CD4-positive, alpha-beta T cell (primary cell): ENCODE data around the gene ARHGAP15. TPM values are rescaled to one million over a fixed set of nuclear protein-coding genes. Genes with fewer than 3 reads are reported as not detected.

ENCODE experiments used
- ATAC-seq: fragments of 200-7000 bp; cut with Tn5 transposase; one replicate; pipeline ENCODE4 v1.10.0; 2022; ENCODE audit warnings: mild to moderate bottlenecking; ENCODE audit not compliant: poor library complexity
- CTCF ChIA-PET: fragments of 350-600 bp; sonication (Branson Sonifier 250); formaldehyde crosslinking; loops from one replicate; lab custom pipeline; 2021; ENCODE audit warnings: antibody characterized with exemption, inconsistent platforms; lab: Charles Lee
- POLR2A ChIA-PET: fragments of 350-600 bp; sonication (Branson Sonifier 250); formaldehyde crosslinking; loops from one replicate; lab custom pipeline; 2021; ENCODE audit warnings: antibody characterized with exemption, inconsistent platforms; lab: Charles Lee
- DNase-seq, 14 experiments: peaks; one replicate each; pipeline ENCODE4 v3.0.0-alpha.2; 2013 to 2020; ENCODE audit warnings: mixed read lengths in 2 of 14
- H3K27ac ChIP-seq, 2 donors: one replicate each; pipeline versions ENCODE4 v1.5.1 to v1.7.0; 2013; ENCODE audit warnings: low read length in 2 of 2, low read depth in 1 of 2, mild to moderate bottlenecking in 1 of 2
- H3K27me3 ChIP-seq, 2 experiments: 1 replicate in 1 of 2; 2 replicates in 1 of 2; pipeline versions ENCODE4 v1.6.1 to v1.7.0; 2013; ENCODE audit warnings: low read length in 2 of 2, control low read depth in 1 of 2, mild to moderate bottlenecking in 1 of 2, moderate library complexity in 1 of 2; ENCODE audit not compliant: insufficient read depth in 2 of 2, control insufficient read depth in 1 of 2
- H3K36me3 ChIP-seq: one replicate; pipeline ENCODE4 v1.6.1; 2013; ENCODE audit warnings: low read length, control low read depth; ENCODE audit not compliant: insufficient read depth
- H3K4me1 ChIP-seq: one replicate; pipeline ENCODE4 v1.6.1; 2013; ENCODE audit warnings: low read length, control low read depth; ENCODE audit not compliant: insufficient read depth
- H3K4me3 ChIP-seq: one replicate; pipeline ENCODE4 v1.5.1; 2013; ENCODE audit warnings: mild to moderate bottlenecking, low read length, moderate library complexity
- H3K9me3 ChIP-seq, 2 experiments: 1 replicate in 1 of 2; 2 replicates in 1 of 2; pipeline versions ENCODE4 v1.6.1 to v1.7.0; 2013; ENCODE audit warnings: low read length in 2 of 2, mild to moderate bottlenecking in 2 of 2, control low read depth in 1 of 2, moderate library complexity in 1 of 2; ENCODE audit not compliant: control insufficient read depth in 1 of 2, insufficient read depth in 1 of 2
- H3K27ac Mint-ChIP-seq: one replicate; pipeline ENCODE4 v1.8.0; 2020; ENCODE audit warnings: mixed read lengths
- H3K27me3 Mint-ChIP-seq: one replicate; pipeline ENCODE4 v1.8.0; 2021; ENCODE audit warnings: mixed read lengths
- H3K36me3 Mint-ChIP-seq: one replicate; pipeline ENCODE4 v1.8.0; 2021; ENCODE audit warnings: low read depth, mixed read lengths
- H3K4me1 Mint-ChIP-seq: one replicate; pipeline ENCODE4 v1.8.0; 2021; ENCODE audit warnings: low read depth, mixed read lengths
- H3K4me3 Mint-ChIP-seq: one replicate; pipeline ENCODE4 v1.8.0; 2020; ENCODE audit warnings: mild to moderate bottlenecking, mixed read lengths
- H3K9me3 Mint-ChIP-seq: one replicate; pipeline ENCODE4 v1.8.0; 2020; ENCODE audit warnings: mixed read lengths
- intact Hi-C, 2 experiments: fragments of 100-400 bp; cut with DNase I in 1 of 2; cut with micrococcal nuclease in 1 of 2; formaldehyde crosslinking; loops; one replicate each; pipeline versions ENCODE4 v1.15.1 to v1.9.0; 2023 to 2025; cut with DNase I, micrococcal nuclease
- total RNA-seq, 174 experiments: library from RNA in 2 of 174; stranded (reverse) in 2 of 174; gene quantifications; one replicate each; pipeline ENCODE4 v1.2.3 and lab custom pipeline; 2021 to 2026
- TF ChIP-seq, protein P1 (sequence below): fragments of 200-600 bp; IDR thresholded peaks from one replicate; pipeline ENCODE4 v1.8.0; 2022; ENCODE audit warnings: antibody characterized with exemption, mild to moderate bottlenecking

The ARHGAP15 gene
- total RNA-seq, 2 experiments from 2014 or later: 158 to 165 TPM

GRCh38 chr2:143742581-143742980, 613.4 kb downstream of the ARHGAP15 start:
- Mint-ChIP-seq H3K27ac (no peak overlapping the region), H3K4me1 (peaks cover 11% of the 10 kb centered on the region), H3K36me3 (peaks cover 83% of the 10 kb centered on the region), H3K27me3 (no peaks in the 10 kb centered on the region), H3K9me3 (no peaks in the 10 kb centered on the region), H3K4me3 (no peak overlapping the region)
- TF ChIP-seq, protein P1, sequence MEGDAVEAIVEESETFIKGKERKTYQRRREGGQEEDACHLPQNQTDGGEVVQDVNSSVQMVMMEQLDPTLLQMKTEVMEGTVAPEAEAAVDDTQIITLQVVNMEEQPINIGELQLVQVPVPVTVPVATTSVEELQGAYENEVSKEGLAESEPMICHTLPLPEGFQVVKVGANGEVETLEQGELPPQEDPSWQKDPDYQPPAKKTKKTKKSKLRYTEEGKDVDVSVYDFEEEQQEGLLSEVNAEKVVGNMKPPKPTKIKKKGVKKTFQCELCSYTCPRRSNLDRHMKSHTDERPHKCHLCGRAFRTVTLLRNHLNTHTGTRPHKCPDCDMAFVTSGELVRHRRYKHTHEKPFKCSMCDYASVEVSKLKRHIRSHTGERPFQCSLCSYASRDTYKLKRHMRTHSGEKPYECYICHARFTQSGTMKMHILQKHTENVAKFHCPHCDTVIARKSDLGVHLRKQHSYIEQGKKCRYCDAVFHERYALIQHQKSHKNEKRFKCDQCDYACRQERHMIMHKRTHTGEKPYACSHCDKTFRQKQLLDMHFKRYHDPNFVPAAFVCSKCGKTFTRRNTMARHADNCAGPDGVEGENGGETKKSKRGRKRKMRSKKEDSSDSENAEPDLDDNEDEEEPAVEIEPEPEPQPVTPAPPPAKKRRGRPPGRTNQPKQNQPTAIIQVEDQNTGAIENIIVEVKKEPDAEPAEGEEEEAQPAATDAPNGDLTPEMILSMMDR: no peak
- no peak for ATAC-seq
- intact Hi-C loops: no loop called here
- CTCF ChIA-PET: no interaction called here
- POLR2A ChIA-PET: no interaction called here
- Histone ChIP-seq H3K9me3 (no peaks in the 10 kb centered on the region), H3K27ac (no peak overlapping the region), H3K4me3 (no peak overlapping the region), H3K36me3 (peaks cover 17% of the 10 kb centered on the region), H3K27me3 (no peaks in the 10 kb centered on the region), H3K4me1 (no peaks in the 10 kb centered on the region)
- no peak for DNase-seq

- Mint-ChIP-seq H3K9me3 (no peaks in the 10 kb centered on the region), H3K4me3 (no peak overlapping the region), H3K4me1 (peaks cover 11% of the 10 kb centered on the region), H3K27ac (peak overlapping the region; percentile 8), H3K27me3 (no peaks in the 10 kb centered on the region), H3K36me3 (peaks cover 84% of the 10 kb centered on the region)
- Histone ChIP-seq H3K4me3 (no peak overlapping the region), H3K27me3 (no peaks in the 10 kb centered on the region), H3K9me3 (no peaks in the 10 kb centered on the region), H3K27ac (no peak overlapping the region), H3K36me3 (peaks cover 17% of the 10 kb centered on the region), H3K4me1 (no peaks in the 10 kb centered on the region)
- ChIA-PET POLR2A (no interaction called here), CTCF (no interaction called here)
- DNase-seq: no peak
- intact Hi-C loops: no loop called here
- TF ChIP-seq, protein P1: no peak
- ATAC-seq: no peak
Observed at GRCh38 chr2:143744114-143744513, 614.9 kb downstream of the ARHGAP15 start.

DNA sequence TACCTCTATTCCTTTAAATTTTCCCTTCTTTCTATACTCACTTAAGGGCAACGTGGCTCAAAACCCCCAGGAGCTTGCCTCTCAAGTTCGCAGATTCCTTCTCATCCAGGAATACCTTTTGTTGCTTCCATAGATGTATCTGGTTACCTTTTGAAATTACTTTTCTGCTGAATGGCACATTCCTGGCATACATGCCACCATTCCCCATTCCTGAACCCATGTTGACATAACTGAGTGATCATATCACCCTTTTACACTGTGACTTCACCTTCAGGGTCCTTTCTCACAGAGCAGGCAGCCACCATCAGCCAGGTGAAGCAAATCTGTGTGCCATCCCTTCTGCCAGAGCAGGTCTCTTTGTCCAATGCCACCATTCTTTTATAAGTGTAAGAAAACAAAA, 615.8 kb downstream of the ARHGAP15 start:
- H3K4me3 ChIP-seq: no peak overlapping the region
- CTCF ChIA-PET: no interaction called here
- Mint-ChIP-seq H3K36me3 (peaks cover 83% of the 10 kb centered on the region), H3K9me3 (no peaks in the 10 kb centered on the region), H3K4me3 (no peak overlapping the region), H3K27me3 (no peaks in the 10 kb centered on the region), H3K4me1 (peaks cover 11% of the 10 kb centered on the region), H3K27ac (peak overlapping the region; percentile 8)
- no peak overlapping the region for H3K27ac ChIP-seq
- H3K36me3 ChIP-seq: peaks cover 17% of the 10 kb centered on the region
- no peak for DNase-seq
- no peaks in the 10 kb centered on the region for H3K4me1 ChIP-seq
- no peak for ATAC-seq
- intact Hi-C loops: no loop called here
- POLR2A ChIA-PET: no interaction called here
- no peaks in the 10 kb centered on the region for H3K27me3 ChIP-seq
- no peaks in the 10 kb centered on the region for H3K9me3 ChIP-seq
- TF ChIP-seq, protein P1: no peak
